LNCaP clone FGC (cell line): Measurements from ENCODE around the gene CDH12.

Experiments used
- DNase-seq: peaks from one replicate; pipeline ENCODE4 v3.0.0-alpha.2; 2011; ENCODE audit warnings: low read depth
- H3K4me3 ChIP-seq: 2 replicates; pipeline ENCODE4 v1.5.1; 2011; ENCODE audit warnings: mild to moderate bottlenecking, low read depth, low read length, control low read depth
- CTCF ChIP-seq: IDR thresholded peaks from 2 replicates; pipeline ENCODE4 v1.5.1; 2012; ENCODE audit warnings: mild to moderate bottlenecking; ENCODE audit not compliant: control insufficient read depth, insufficient read depth; ENCODE audit errors: extremely low read depth

Gene CDH12

GRCh38 chr5:22751536-22751935 is 101.6 kb downstream of the CDH12 start:
- DNase-seq: no peak
- TF ChIP-seq CTCF: no peak
- H3K4me3 ChIP-seq: no peak overlapping the region

GRCh38 chr5:22736443-22737003 is 116.6 kb downstream of the CDH12 start:
- no peak overlapping the region for H3K4me3 ChIP-seq
- no peak for DNase-seq
- no peak for TF ChIP-seq CTCF

GRCh38 chr5:22734907-22735306 is 118.2 kb downstream of the CDH12 start:
- peak; percentile 20; the same call in 1 of the 2 replicates for TF ChIP-seq CTCF
- H3K4me3 ChIP-seq: no peak overlapping the region

GRCh38 chr5:22728610-22729009 is 124.5 kb downstream of the CDH12 start:
- no peak for TF ChIP-seq CTCF
- DNase-seq: no peak
- H3K4me3 ChIP-seq: no peak overlapping the region

More at GRCh38 chr5:22734907-22735306, 118.2 kb downstream of the CDH12 start:
- DNase-seq: no peak

- no peak overlapping the region for H3K4me3 ChIP-seq
- no peak for TF ChIP-seq CTCF
- no peak for DNase-seq
Observed at GRCh38 chr5:22722491-22722890, 130.7 kb downstream of the CDH12 start.

- H3K4me3 ChIP-seq: no peak overlapping the region
- no peak for DNase-seq
- no peak for TF ChIP-seq CTCF
Observed at GRCh38 chr5:22722056-22722455, 131.1 kb downstream of the CDH12 start.

GRCh38 chr5:22719842-22720241 is 133.3 kb downstream of the CDH12 start:
- no peak for DNase-seq
- no peak overlapping the region for H3K4me3 ChIP-seq
- no peak for TF ChIP-seq CTCF
